Activated CD4-positive, alpha-beta T cell treated with anti-CD3 and anti-CD28 coated beads for 4 hours (primary cell): ENCODE data around the gene C1QTNF6.

Experiments
- DNase-seq, 2 donors: peaks; one replicate each; pipeline ENCODE4 v3.0.0-alpha.2; 2020

Gene C1QTNF6

GRCh38 chr22:37139762-37140161 is 48.3 kb downstream of the C1QTNF6 start:
- no peak for DNase-seq

DNA sequence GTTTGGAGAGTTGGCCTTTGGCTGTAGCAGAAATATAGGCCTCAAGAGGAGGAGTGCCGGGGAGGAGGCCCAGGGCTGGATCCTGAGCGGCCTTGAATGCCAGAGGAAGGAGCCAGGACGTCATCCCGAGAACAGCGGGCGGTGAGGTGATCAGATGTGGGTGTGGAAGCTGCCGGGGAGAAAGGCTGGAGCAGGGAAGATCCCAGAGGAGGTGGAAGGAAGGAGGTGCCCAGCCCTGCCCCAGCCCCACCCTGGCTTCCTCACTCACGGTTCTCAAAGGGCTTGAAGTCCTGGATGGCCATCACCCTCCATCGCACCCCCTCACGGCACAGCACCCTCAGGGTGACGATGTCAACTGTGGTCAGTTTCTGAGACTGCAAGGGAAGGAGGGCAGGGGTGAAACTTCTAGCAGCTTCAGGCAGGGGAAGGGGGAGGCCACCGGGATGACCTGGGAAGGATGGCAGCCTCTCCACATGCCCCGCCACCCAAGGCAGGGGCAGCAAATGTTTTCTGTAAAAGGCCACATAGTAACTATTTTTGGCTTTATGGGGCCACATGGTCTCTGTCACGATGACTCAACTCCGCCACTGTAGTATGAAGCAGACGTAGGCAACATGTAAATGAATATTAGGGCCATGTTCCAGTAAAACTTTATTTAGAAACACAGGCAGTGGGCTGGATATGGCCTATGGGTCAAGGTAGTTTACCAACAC is 49.0 kb downstream of the C1QTNF6 start:
- DNase-seq, result no peak

- DNase-seq, result no peak
Measured at GRCh38 chr22:37137903-37138665, 50.0 kb downstream of the C1QTNF6 start.

GRCh38 chr22:37137131-37137530 is 50.9 kb downstream of the C1QTNF6 start:
- no peak for DNase-seq

- DNase-seq, result no peak
Measured at GRCh38 chr22:37135023-37135422, 53.0 kb downstream of the C1QTNF6 start.

- DNase-seq, result no peak
Measured at GRCh38 chr22:37133304-37134018, 54.6 kb downstream of the C1QTNF6 start.

- DNase-seq, result no peak
Measured at GRCh38 chr22:37132773-37133172, 55.3 kb downstream of the C1QTNF6 start.
